CD14-positive monocyte (primary cell): ENCODE data around the gene TRIM40. TPM values are rescaled to one million over a fixed set of nuclear protein-coding genes. Genes with fewer than 3 reads are reported as not detected.

Experiments used
- DNase-seq, 3 donors: peaks; one replicate each; pipeline ENCODE4 v3.0.0-alpha.2; 2011 to 2022
- H2AFZ ChIP-seq: 2 replicates; pipeline ENCODE4 v1.6.0; 2012; ENCODE audit warnings: mild to moderate bottlenecking, low read depth, low read length, inconsistent platforms; ENCODE audit not compliant: insufficient read depth, poor library complexity, severe bottlenecking
- H3K27ac ChIP-seq, 2 donors: 1 replicate in 1 of 2; 2 replicates in 1 of 2; pipeline ENCODE4 v1.5.1; 2012 to 2013; ENCODE audit warnings: low read length in 2 of 2, control low read depth in 1 of 2, inconsistent platforms in 1 of 2, low read depth in 1 of 2, mild to moderate bottlenecking in 1 of 2
- H3K27me3 ChIP-seq, 2 donors: one replicate each; pipeline versions ENCODE4 v1.6.0 to v1.6.1; 2011 to 2013; ENCODE audit warnings: low read length in 2 of 2; ENCODE audit not compliant: control insufficient read depth in 2 of 2, insufficient read depth in 2 of 2
- H3K36me3 ChIP-seq, 2 donors: replicated peaks in 1 of 2; 1 replicate in 1 of 2; 2 replicates in 1 of 2; pipeline versions ENCODE4 v1.5.1 to v1.6.1; 2012 to 2013; ENCODE audit warnings: low read length in 2 of 2, control low read depth in 1 of 2, inconsistent platforms in 1 of 2, mild to moderate bottlenecking in 1 of 2; ENCODE audit not compliant: insufficient read depth in 2 of 2, control insufficient read depth in 1 of 2
- H3K4me1 ChIP-seq, 2 donors: 1 replicate in 1 of 2; 2 replicates in 1 of 2; pipeline versions ENCODE4 v1.5.1 to v1.6.1; 2012 to 2013; ENCODE audit warnings: low read length in 2 of 2, control low read depth in 1 of 2, inconsistent platforms in 1 of 2, mild to moderate bottlenecking in 1 of 2, moderate library complexity in 1 of 2; ENCODE audit not compliant: insufficient read depth in 2 of 2, control insufficient read depth in 1 of 2
- H3K4me2 ChIP-seq: replicated peaks from 2 replicates; pipeline ENCODE3; 2012; ENCODE audit warnings: low read length, moderate library complexity, mild to moderate bottlenecking; ENCODE audit not compliant: poor library complexity, severe bottlenecking; ENCODE audit errors: extremely low read depth
- H3K4me3 ChIP-seq, 3 experiments: fragments of 200-600 bp in 1 of 3; sonication (generic) in 1 of 3; replicated peaks in 1 of 3; 1 replicate in 2 of 3; 2 replicates in 1 of 3; pipeline ENCODE4 v1.5.1; 2011 to 2013; ENCODE audit warnings: low read length in 3 of 3, mild to moderate bottlenecking in 3 of 3, control low read depth in 2 of 3, low read depth in 2 of 3, inconsistent platforms in 1 of 3, moderate library complexity in 1 of 3
- H3K79me2 ChIP-seq: 2 replicates; pipeline ENCODE4 v1.6.0; 2012; ENCODE audit warnings: mild to moderate bottlenecking, control low read depth, inconsistent platforms, low read length, moderate library complexity; ENCODE audit not compliant: insufficient read depth
- H3K9ac ChIP-seq: 2 replicates; pipeline ENCODE4 v1.6.0; 2017; ENCODE audit warnings: low read length, mild to moderate bottlenecking; ENCODE audit not compliant: insufficient read depth, poor library complexity, severe bottlenecking
- H3K9me3 ChIP-seq, 2 donors: replicated peaks in 1 of 2; 1 replicate in 1 of 2; 2 replicates in 1 of 2; pipeline versions ENCODE4 v1.5.1 to v1.6.1; 2012 to 2013; ENCODE audit warnings: low read length in 2 of 2, control low read depth in 1 of 2; ENCODE audit not compliant: control insufficient read depth in 1 of 2, insufficient read depth in 1 of 2
- H4K20me1 ChIP-seq: 2 replicates; pipeline ENCODE4 v1.6.0; 2012; ENCODE audit warnings: mild to moderate bottlenecking, low read length, control low read depth, moderate library complexity; ENCODE audit not compliant: insufficient read depth
- H3K27ac Mint-ChIP-seq, 7 donors: one replicate each; pipeline ENCODE4 v1.8.0; 2020; ENCODE audit warnings: mild to moderate bottlenecking in 7 of 7, mixed read lengths in 7 of 7, moderate library complexity in 6 of 7, inconsistent platforms in 2 of 7
- H3K27me3 Mint-ChIP-seq, 3 donors: one replicate each; pipeline ENCODE4 v1.8.0; 2021 to 2022; ENCODE audit warnings: low read depth in 3 of 3, mild to moderate bottlenecking in 3 of 3, mixed read lengths in 3 of 3, moderate library complexity in 3 of 3, inconsistent platforms in 1 of 3
- H3K36me3 Mint-ChIP-seq, 2 donors: one replicate each; pipeline ENCODE4 v1.8.0; 2020; ENCODE audit warnings: mixed read lengths in 2 of 2, inconsistent platforms in 1 of 2, mild to moderate bottlenecking in 1 of 2
- H3K4me1 Mint-ChIP-seq: one replicate; pipeline ENCODE4 v1.8.0; 2020; ENCODE audit warnings: mild to moderate bottlenecking, mixed read lengths
- H3K4me3 Mint-ChIP-seq, 2 donors: one replicate each; pipeline ENCODE4 v1.8.0; 2020; ENCODE audit warnings: mild to moderate bottlenecking in 2 of 2, mixed read lengths in 2 of 2, moderate library complexity in 1 of 2
- H3K9me3 Mint-ChIP-seq, 7 donors: one replicate each; pipeline ENCODE4 v1.8.0; 2020 to 2022; ENCODE audit warnings: mixed read lengths in 7 of 7, mild to moderate bottlenecking in 6 of 7, moderate library complexity in 6 of 7, inconsistent platforms in 2 of 7
- CTCF ChIP-seq: fragments of 200-600 bp; IDR thresholded peaks from one replicate; pipeline ENCODE4 v1.8.0; 2022; ENCODE audit warnings: antibody characterized with exemption, mild to moderate bottlenecking
- WGBS: methylation state at CpG from one replicate; pipeline ENCODE4 v1.1.5; 2013; ENCODE audit warnings: missing lambda C conversion rate; ENCODE audit not compliant: insufficient coverage; 5-methylcytosine and 5-hydroxymethylcytosine counted together
- intact Hi-C, 2 donors: fragments of 100-400 bp; cut with micrococcal nuclease; formaldehyde crosslinking; loops; one replicate each; pipeline versions ENCODE4 v1.15.0 to v1.15.1; 2023
- polyA plus RNA-seq, 3 donors: library from polyadenylated mRNA; depleted of rRNA in 1 of 3; unstranded in 2 of 3; stranded (reverse) in 1 of 3; fragments of 300-500 nt in 2 of 3; fragments of >200 nt in 1 of 3; fragmentation: Illumina TruSeq in 2 of 3; gene quantifications; 1 replicate in 2 of 3; 2 replicates in 1 of 3; pipeline ENCODE4 v1.2.3, GENCODE V29; 2012 to 2021

Gene TRIM40
- polyA plus RNA-seq, 3 donors: not detected

- Histone ChIP-seq H3K36me3 (no peaks in the 10 kb centered on the region), H3K4me2 (no peak overlapping the region), H3K4me3 (no peak overlapping the region), H3K4me1 (peaks cover 28 to 38% of the 10 kb centered on the region in 2 donors), H3K27me3 (no peaks in the 10 kb centered on the region), H3K79me2 (no peaks in the 10 kb centered on the region), H3K9ac (no peak overlapping the region), H3K9me3 (no peaks in the 10 kb centered on the region), H2AFZ (no peak overlapping the region), H4K20me1 (no peaks in the 10 kb centered on the region), H3K27ac (no peak overlapping the region)
- Mint-ChIP-seq H3K4me1 (peaks cover 33% of the 10 kb centered on the region), H3K9me3 (peaks cover 0 to 3% (median 0%) of the 10 kb centered on the region in 7 donors), H3K27ac (no peak overlapping the region), H3K4me3 (no peak overlapping the region), H3K36me3 (no peaks in the 10 kb centered on the region), H3K27me3 (peaks cover 0 to 4% (median 0%) of the 10 kb centered on the region in 3 donors)
- 100% methylated on average over 3 of the region's 12 CpGs for WGBS
- no peak for DNase-seq
- no peak for TF ChIP-seq CTCF
- intact Hi-C loops: no loop called here
Measured at GRCh38 chr6:30154709-30155519, 19.0 kb downstream of the TRIM40 start.

- no CpG with 5 or more reads among the region's 2 CpGs for WGBS
- Histone ChIP-seq H3K9ac (no peak overlapping the region), H3K27ac (no peak overlapping the region), H2AFZ (no peak overlapping the region), H3K4me3 (no peak overlapping the region), H3K4me2 (no peak overlapping the region), H3K27me3 (no peaks in the 10 kb centered on the region), H3K4me1 (peaks cover 28 to 38% of the 10 kb centered on the region in 2 donors), H3K9me3 (no peaks in the 10 kb centered on the region), H4K20me1 (no peaks in the 10 kb centered on the region), H3K36me3 (no peaks in the 10 kb centered on the region), H3K79me2 (no peaks in the 10 kb centered on the region)
- Mint-ChIP-seq H3K4me1 (peaks cover 28% of the 10 kb centered on the region), H3K4me3 (no peak overlapping the region), H3K36me3 (no peaks in the 10 kb centered on the region), H3K27ac (peak overlapping the region in 1 of 7 donors; percentile 49), H3K9me3 (peaks cover 0 to 3% (median 0%) of the 10 kb centered on the region in 7 donors), H3K27me3 (peaks cover 0 to 4% (median 2%) of the 10 kb centered on the region in 3 donors)
- no peak for DNase-seq
- TF ChIP-seq CTCF: no peak
- intact Hi-C loops: no loop called here
Measured at GRCh38 chr6:30155520-30156261, 19.8 kb downstream of the TRIM40 start.
